ES-I3 (cell line): Measurements from ENCODE around the gene URB2.

ENCODE experiments used
- H3K36me3 ChIP-seq: 2 replicates; pipeline ENCODE4 v1.6.1; 2013; ENCODE audit warnings: mild to moderate bottlenecking, low read length, control low read depth, moderate library complexity; ENCODE audit not compliant: insufficient read depth
- H3K4me1 ChIP-seq: 2 replicates; pipeline ENCODE4 v1.6.1; 2013; ENCODE audit warnings: mild to moderate bottlenecking, control low read depth, low read length; ENCODE audit not compliant: insufficient read depth
- H3K9ac ChIP-seq: 2 replicates; pipeline ENCODE4 v1.6.1; 2013; ENCODE audit warnings: low read depth, mild to moderate bottlenecking, low read length, moderate library complexity
- H3K9me3 ChIP-seq: 2 replicates; pipeline ENCODE4 v1.6.1; 2013; ENCODE audit warnings: mild to moderate bottlenecking, low read length, moderate library complexity; ENCODE audit not compliant: control insufficient read depth, insufficient read depth

The URB2 gene

GRCh38 chr1:229669333-229669732 is 43.3 kb downstream of the URB2 start:
- peaks cover 3% of the 10 kb centered on the region; the same call in 1 of the 2 replicates for H3K36me3 ChIP-seq
- H3K9ac ChIP-seq: no peak overlapping the region
- H3K9me3 ChIP-seq: no peaks in the 10 kb centered on the region
- no peaks in the 10 kb centered on the region for H3K4me1 ChIP-seq

DNA sequence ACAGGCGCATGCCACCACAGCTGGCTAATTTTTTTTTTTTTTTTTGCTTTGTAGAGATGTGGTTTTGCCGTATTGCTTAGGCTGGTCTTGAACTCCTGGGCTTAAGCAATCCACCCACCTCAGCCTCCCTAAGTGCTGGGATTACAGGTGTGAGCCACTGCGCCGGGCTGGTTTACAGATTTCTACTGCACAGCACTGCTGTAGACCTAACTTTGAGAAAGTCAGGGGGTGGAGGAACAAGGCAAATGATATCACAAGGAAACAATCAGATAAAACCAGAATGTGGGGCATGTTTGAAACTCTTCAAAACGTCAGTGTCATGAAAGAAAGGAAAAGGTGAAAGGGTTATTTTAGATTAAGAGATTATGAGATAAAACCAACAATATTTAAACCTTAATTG is 45.3 kb downstream of the URB2 start:
- peaks cover 3% of the 10 kb centered on the region; the same call in 1 of the 2 replicates for H3K36me3 ChIP-seq
- H3K9ac ChIP-seq: no peak overlapping the region
- no peaks in the 10 kb centered on the region for H3K4me1 ChIP-seq
- H3K9me3 ChIP-seq: no peaks in the 10 kb centered on the region

DNA sequence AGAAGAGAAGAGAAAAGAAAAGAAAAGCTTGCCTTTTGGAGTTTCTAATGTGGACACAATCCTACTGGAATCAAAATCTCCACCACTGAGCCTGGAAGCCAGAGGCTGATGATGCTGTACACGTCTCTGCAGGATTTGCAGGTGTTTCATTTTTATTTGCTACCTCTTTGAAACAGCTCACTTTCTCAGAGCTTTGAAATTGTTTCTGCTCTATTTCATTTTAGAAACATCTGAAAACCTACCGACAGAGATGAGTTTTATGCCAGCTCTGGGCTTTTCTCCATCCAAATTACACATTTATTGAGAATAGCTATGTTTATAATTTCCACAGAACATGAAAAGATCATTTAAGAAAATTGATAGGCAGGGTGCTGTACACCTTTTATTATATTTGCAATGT is 46.2 kb downstream of the URB2 start:
- H3K4me1 ChIP-seq: no peaks in the 10 kb centered on the region
- no peaks in the 10 kb centered on the region for H3K9me3 ChIP-seq
- peaks cover 3% of the 10 kb centered on the region; the same call in 1 of the 2 replicates for H3K36me3 ChIP-seq
- H3K9ac ChIP-seq: no peak overlapping the region

DNA sequence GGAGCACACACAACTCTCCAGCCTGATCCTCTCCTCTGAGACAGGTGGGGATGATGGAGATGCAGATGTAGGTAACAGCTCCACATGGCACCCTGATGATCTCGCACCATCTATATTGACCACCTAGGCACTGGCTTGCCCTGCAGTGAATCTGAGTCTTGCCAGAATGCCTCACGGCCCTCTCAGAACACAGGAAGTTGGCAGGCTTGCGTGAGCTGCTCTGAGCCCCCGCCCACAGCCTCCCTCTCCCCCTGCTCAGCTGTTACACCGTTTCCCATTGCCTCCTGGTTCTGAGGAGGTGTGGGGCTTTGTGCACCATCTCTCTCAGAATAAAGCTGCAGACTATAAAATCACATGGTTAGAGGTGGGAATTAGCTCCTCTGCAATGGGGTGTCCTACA is 48.0 kb downstream of the URB2 start:
- no peak overlapping the region for H3K9ac ChIP-seq
- no peaks in the 10 kb centered on the region for H3K4me1 ChIP-seq
- no peaks in the 10 kb centered on the region for H3K9me3 ChIP-seq
- peaks cover 3% of the 10 kb centered on the region; the same call in 1 of the 2 replicates for H3K36me3 ChIP-seq

DNA sequence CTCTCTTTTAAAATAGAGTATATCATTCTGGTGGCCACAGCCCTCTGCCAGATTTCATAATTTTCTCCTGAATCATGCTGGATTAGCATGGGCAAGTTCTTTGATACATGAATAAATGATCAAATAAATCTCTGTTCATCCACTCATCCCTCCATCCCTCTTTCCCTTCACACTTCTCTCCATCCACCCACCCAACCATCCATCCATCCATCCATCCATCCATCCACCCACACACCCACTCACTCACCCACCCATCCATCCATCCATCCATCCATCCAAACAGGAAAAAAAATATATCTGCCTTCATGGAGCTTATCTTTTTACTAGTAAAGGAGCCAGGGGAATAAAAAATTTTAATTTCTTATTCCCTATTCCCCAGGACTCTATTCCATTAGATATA is 49.3 kb downstream of the URB2 start:
- Histone ChIP-seq H3K4me1 (no peaks in the 10 kb centered on the region), H3K36me3 (peaks cover 3% of the 10 kb centered on the region; the same call in 1 of the 2 replicates), H3K9me3 (no peaks in the 10 kb centered on the region), H3K9ac (no peak overlapping the region)

- H3K9ac ChIP-seq: no peak overlapping the region
- peaks cover 22% of the 10 kb centered on the region for H3K9me3 ChIP-seq
- no peaks in the 10 kb centered on the region for H3K4me1 ChIP-seq
- H3K36me3 ChIP-seq: no peaks in the 10 kb centered on the region
These were observed 59.1 kb downstream of the URB2 start for GRCh38 chr1:229685149-229685548.

DNA sequence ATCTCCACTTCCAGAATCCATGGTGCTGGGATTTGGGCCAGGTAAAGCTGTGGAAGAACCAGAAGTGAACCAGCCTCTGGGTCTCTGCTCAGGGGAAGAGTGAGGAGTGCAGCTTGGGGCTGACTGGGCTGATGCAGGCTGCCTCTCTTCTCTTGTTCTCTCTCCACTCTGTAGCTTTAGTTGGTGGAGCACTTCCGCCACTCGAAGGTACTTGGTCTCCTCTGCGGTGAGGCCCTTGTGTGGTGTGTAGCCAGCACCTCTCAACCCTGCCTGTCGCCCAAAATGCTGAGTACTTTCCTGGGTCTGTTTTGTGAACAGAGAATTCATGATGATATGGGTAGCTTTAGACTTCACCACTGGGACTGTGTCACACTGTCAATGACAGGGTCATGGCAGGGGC is 63.2 kb downstream of the URB2 start:
- peaks cover 11% of the 10 kb centered on the region for H3K4me1 ChIP-seq
- H3K36me3 ChIP-seq: no peaks in the 10 kb centered on the region
- H3K9me3 ChIP-seq: peaks cover 15% of the 10 kb centered on the region
- H3K9ac ChIP-seq: no peak overlapping the region

GRCh38 chr1:229689904-229690303 is 63.9 kb downstream of the URB2 start:
- Histone ChIP-seq H3K9ac (no peak overlapping the region), H3K9me3 (peaks cover 11% of the 10 kb centered on the region; the same call in 1 of the 2 replicates), H3K36me3 (no peaks in the 10 kb centered on the region), H3K4me1 (peaks cover 16% of the 10 kb centered on the region)

- Histone ChIP-seq H3K9ac (no peak overlapping the region), H3K36me3 (no peaks in the 10 kb centered on the region), H3K4me1 (peaks cover 24% of the 10 kb centered on the region), H3K9me3 (0 out of 2 replicates have a peak, but pooled peaks cover 6% of the 10 kb centered on the region)
These were observed 64.6 kb downstream of the URB2 start for GRCh38 chr1:229690662-229691061.

DNA sequence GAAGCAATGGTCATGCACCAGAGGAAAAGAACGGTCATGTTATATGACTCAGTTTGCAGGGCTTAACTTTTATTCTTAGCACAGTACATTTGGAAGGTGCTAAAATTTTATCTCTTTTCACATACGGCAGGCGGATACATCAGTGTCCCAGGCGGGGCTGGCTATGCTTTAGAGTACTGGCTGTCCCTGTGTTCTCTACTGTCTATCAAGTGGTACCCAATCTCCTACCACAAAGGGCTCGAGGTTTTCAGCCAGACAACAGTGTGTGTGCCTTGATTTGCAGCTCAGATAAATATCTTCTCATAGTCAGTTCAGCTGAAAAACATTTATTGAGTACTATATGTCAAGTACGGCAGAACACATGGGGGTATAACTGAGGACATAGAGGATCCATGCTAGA is 65.3 kb downstream of the URB2 start:
- 0 out of 2 replicates have a peak, but pooled peaks cover 3% of the 10 kb centered on the region for H3K9me3 ChIP-seq
- H3K4me1 ChIP-seq: peaks cover 30% of the 10 kb centered on the region
- H3K36me3 ChIP-seq: no peaks in the 10 kb centered on the region
- no peak overlapping the region for H3K9ac ChIP-seq

DNA sequence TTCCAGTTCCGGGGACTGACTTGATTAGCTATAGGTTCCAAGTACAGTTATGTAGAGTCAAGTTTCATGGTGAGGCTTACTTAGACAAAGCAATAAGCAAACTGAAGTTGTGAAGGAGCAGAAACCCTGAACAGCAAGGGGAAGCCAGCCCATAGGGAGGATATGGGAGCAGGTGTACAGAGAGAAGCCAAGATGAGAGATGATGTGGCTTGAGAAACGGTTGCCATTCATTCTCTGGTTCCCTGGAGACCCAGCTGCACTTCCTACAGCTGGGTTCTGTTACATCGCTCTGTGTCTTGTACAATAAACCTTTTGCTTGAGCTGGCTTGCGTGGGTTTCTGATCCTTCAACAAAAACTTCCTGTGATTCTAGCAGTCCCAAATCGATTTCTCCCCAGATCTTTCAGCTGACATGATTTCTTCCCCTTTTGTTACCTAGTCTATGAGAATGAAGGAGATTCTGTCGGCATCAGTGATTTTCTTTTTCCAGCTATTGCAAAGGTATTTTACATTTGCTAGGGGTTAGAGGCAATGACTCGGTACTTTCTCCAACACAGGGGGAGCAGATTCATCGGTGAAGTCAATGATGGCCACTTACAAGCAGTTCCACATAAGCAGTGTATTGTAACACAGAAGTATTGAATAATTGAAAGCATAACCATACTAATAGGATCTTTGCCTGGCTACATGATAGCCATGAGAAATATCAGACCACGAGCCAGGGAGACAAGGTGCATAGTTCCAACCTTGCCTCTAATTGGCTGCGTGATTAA is 67.3 kb downstream of the URB2 start:
- H3K36me3 ChIP-seq: no peaks in the 10 kb centered on the region
- H3K4me1 ChIP-seq: peaks cover 40% of the 10 kb centered on the region
- H3K9me3 ChIP-seq: no peaks in the 10 kb centered on the region
- no peak overlapping the region for H3K9ac ChIP-seq

- H3K9me3 ChIP-seq: no peaks in the 10 kb centered on the region
- no peak overlapping the region for H3K9ac ChIP-seq
- H3K4me1 ChIP-seq: peaks cover 40% of the 10 kb centered on the region
- H3K36me3 ChIP-seq: no peaks in the 10 kb centered on the region
These were observed 68.1 kb downstream of the URB2 start for GRCh38 chr1:229694053-229694693.

DNA sequence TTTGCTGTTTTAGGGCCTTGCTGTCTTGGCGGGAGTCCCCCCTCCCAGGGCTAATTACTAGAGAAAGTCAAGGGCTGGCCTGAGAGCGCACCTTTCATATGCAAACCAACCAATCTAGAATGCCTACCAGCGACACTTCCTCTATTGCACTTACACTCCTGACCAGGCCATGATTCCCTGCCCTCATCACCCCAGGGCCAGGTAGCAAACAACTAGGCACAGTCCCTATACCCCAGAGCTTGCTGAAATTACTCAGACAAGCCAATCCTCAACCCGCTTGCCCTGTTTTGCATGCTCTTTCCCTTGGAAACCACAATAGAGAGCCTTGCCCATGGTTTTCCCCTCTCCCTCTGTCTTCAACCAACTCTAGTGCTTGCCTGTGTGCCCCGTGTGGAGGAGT is 70.3 kb downstream of the URB2 start:
- Histone ChIP-seq H3K9ac (peak overlapping the region; percentile 1; the same call in 1 of the 2 replicates), H3K36me3 (no peaks in the 10 kb centered on the region), H3K4me1 (peaks cover 40% of the 10 kb centered on the region), H3K9me3 (no peaks in the 10 kb centered on the region)

DNA sequence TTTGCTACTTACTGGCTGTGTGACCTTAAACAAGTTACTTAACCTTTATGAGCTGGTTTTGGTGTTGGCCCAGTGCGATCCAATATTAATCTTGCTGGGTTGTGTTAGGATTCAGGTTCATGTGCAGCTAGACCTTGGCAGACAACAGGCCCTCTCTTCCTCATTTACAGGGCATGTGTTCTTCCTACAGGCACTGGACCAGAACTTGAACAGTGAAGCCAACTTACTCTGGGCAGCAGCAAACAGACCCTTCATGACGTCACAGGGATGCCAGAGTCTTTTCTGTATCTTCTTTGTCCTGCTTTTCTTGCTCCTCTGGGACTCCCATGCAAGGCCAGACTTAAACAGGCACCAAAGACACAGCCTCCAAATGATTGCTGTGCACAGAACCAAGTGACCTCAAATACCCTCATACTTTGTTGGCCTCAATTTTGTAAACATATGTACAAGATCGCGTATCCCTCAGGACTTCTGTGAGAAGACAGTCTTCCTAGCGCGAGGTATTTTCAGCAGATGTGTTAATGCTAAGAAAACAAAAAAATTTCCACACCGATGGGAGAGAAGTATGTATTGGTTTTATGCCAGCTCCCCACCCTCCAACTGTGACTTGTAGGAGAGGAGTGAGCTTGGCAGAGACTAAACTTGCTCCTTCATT is 73.7 kb downstream of the URB2 start:
- Histone ChIP-seq H3K9me3 (peaks cover under 1% of the 10 kb centered on the region; the same call in 1 of the 2 replicates), H3K9ac (no peak overlapping the region), H3K36me3 (no peaks in the 10 kb centered on the region), H3K4me1 (peaks cover 25% of the 10 kb centered on the region)
